ACHN (cell line): ENCODE results near the gene CDX2.

Experiments used
- DNase-seq: peaks from one replicate; pipeline ENCODE4 v3.0.0-alpha.2; 2015
- in situ Hi-C: cut with HindIII; loops from 2 replicates; pipeline ENCODE4 v1.10.0; 2017; ENCODE audit warnings: low sequenced_read_pairs, low pct_ligation_motif_present, low pct_unique_long_range_greater_than_20kb

Gene CDX2

GRCh38 chr13:27980280-27980998 lies 11.3 kb upstream of the CDX2 start:
- in situ Hi-C loops, result no loop called here
- DNase-seq, result no peak

DNA sequence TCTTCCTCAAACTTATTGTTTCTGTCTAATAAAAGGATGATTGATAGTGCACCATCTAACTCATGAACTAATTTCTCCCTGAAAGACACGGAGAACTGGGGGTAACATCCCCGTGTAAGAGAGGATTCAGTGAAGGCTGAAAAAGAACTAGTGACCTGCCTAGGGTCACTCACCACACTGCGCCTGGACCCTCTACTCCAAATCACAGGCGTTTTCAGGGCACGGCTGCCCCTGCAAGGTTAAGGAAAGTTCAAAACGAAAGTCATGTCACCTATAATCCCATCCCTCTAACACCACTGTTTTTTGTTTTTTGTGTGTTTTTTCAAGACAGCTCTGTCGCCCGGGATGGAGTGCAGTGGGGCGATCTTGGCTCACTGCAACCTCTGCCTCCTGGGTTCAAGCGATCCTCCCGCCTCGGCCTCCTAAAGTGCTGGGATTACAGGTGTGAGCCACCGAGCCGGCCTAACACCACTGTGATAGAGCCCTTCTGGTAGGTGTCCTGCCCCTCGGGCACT lies 10.7 kb upstream of the CDX2 start:
- no peak for DNase-seq
- in situ Hi-C loops, result no loop called here

DNA sequence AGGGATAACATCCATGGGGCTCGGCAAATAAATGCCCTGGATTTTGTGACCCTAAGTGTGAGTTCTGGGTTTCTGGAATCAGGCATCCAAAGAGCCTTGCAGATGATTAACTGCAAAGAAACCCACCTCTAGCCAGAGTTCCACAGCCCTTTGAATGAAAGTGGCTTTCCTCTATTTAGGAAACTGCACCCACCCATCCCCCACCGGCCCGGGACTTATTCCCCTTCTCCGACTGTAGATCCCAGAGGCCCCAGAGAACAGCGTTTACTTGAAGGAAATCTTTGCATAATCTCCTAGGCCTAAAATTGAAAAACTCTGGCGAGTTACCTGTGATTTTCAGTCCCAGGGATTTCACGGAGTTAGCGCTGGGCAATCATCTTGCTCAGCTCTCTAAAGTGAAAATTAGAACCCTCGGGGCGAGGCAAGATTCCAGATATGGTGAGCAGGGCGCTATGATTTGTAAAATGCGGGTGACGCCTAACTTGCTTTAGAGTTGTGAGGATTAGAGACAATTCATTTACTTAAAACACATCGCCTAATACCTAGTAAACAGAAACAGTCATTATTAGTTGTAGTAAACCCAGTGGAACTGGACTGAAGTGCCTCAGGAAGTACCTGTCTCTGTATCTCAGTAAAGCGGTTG lies 10.0 kb upstream of the CDX2 start:
- DNase-seq, result no peak
- in situ Hi-C loops, result no loop called here

DNA sequence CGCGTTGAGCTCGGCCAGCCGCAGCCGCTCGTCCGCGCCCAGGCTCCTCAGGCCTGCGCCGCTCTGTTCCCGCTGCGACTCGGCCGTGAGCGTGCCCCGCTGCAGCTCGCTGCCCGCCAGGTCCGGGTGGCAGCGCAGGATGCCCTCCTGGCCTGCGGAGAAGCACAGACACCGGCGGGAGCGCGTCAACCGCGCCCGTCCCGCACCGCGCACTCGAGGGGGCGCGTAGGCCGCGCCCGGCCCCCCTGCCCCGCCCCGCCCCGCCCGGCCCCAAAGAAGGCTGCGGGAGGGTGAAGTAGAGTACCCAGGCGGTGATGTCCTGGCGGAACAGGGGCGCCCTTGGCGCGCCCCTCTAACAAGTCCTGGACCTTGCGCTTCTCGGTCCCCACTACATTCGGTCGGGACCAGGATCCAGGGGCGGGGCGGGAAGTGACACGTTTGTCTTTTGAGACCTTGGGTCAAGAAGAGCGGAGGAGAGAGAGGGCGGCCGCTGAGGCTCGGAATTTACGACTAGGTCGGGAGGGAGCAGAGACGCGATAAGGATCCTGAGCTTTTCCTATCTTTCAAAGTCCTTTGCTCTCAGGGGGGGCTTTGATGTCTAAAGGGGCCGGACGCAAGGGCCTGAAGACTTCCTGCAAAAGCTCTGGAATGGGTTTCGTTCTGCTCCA lies 9.3 kb upstream of the CDX2 start:
- DNase-seq, result no peak
- in situ Hi-C loops, result no loop called here

- no peak for DNase-seq
- in situ Hi-C loops, result no loop called here
These were observed 8.6 kb upstream of the CDX2 start for GRCh38 chr13:27977476-27978300.

GRCh38 chr13:27976362-27977091 lies 7.4 kb upstream of the CDX2 start:
- in situ Hi-C loops, result no loop called here
- no peak for DNase-seq

DNA sequence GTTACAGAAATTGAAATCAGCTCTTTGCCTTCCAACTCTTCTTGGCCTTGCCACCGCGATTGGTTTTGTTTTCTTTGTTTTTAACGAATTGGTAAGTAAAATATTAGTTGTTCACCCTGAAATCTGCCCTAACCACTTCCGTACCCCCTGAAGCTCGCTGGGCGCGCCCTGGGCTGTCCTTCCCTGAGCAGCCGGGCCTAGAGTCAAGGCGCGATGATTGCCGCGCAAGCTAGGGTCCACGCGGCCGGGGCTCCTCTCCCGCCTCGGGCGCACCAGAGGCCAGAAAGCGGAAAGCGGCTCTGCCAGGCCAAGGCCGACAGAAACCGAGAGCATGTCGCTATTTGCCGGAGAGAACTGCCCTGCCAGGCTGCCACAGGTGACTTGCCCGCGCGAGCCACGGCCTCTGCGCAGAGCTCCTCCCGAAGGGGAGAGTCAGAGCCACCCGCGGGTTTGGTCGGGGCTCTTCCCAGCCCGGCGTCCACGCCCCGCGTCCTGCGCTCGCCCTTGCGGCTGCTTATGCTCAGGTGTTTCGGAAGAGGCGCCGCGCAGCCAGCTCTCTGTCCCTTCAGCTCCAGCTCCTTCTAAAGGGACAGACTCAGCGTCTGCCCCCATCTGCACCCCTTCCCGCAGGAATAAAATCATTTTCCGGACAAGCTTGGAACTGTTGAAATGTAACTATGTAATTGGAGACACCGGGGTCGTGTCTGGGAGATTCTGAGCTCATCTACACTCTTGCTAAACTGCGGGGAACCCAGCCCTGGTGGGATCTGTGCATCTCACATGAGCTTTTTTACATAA lies 6.6 kb upstream of the CDX2 start:
- in situ Hi-C loops, result no loop called here
- DNase-seq, result no peak

- no peak for DNase-seq
- in situ Hi-C loops, result no loop called here
These were observed 5.0 kb upstream of the CDX2 start for GRCh38 chr13:27973961-27974662.

DNA sequence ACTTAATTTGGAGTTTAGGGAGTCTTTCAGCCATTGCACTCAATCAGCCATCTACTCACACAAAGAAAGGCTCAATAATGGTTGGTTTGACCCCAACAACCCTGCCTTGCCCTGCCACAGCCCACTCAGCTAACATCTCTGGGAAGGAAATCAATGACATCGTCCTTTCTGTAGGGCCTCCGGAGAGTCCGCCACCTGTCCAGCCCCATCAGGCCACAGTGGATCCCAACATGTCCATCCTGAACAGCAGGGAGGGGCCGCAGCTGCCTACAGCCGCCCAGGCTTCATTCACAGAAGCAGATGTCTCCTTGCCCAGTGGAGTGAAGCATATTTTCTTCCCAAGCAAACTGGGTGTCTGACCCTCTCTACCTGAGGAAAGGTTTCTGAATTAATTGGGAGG lies 4.2 kb upstream of the CDX2 start:
- in situ Hi-C loops, result no loop called here
- no peak for DNase-seq

DNA sequence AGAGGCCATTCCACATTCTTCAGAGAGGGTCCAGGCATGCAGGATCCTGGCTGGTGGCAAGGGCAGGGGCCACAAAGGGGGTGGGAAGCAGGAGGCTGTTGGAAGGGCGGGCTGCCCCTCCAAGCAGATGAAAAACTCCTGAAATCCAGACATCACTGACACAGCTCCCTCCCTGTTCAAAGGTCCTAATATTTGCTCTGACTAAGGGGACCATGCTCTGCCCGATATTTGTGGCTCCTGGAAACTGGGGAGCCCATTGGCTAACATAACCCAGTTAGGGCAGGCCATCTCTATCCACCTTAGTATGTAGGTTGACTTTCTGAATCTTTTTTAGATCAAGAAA lies 3.3 kb upstream of the CDX2 start:
- no peak for DNase-seq
- in situ Hi-C loops, result no loop called here

- in situ Hi-C loops, result no loop called here
- no peak for DNase-seq
These were observed 2.8 kb upstream of the CDX2 start for GRCh38 chr13:27971776-27972477.

GRCh38 chr13:27971236-27971645 lies 2.1 kb upstream of the CDX2 start:
- no peak for DNase-seq
- in situ Hi-C loops, result no loop called here

- DNase-seq, result no peak
- in situ Hi-C loops, result no loop called here
These were observed 1.5 kb upstream of the CDX2 start for GRCh38 chr13:27970382-27971235.

- DNase-seq, result no peak
- in situ Hi-C loops, result no loop called here
These were observed 733 bp upstream of the CDX2 start for GRCh38 chr13:27969866-27970229.

DNA sequence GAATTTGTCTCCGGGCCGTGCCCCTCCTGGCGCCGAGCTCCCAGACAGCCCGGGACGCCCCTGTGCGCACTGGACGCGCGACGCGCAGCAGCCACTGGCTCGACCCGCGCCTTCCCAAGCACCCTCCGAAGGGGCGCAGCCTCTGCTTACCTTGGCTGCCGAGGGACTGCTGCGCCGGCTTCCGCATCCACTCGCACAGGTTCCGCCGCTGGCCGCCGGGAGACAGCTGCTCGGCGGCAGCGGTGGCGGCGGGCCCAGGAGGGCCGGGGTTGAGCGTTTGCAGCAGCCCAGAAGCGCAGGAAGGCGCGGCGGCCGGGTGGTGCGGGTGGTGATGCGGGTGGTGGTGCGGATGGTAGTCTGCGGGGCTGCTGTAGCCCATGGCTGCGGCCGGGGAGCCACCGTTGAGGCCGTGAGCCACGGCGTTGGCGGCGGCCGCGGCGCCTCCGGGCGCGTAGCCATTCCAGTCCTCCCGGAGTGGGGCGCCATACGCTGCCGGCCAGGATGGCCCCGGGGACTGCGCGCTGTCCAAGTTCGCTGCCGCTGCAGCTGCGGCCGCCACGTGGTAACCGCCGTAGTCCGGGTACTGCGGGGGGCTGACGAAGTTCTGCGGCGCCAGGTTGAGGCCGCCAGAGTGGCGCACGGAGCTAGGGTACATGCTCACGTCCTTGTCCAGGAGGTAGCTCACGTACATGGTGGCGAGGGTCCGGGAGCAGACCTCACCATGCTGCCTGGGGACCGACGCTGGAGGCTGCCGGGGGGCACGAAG lies 616 bp downstream of the CDX2 start:
- DNase-seq, result no peak
- in situ Hi-C loops, result no loop called here
